Duodenal mucosa (tissue), 2 donors: ENCODE results near the gene PNLIP.

ENCODE experiments used
- H3K27ac ChIP-seq: one replicate; pipeline ENCODE4 v1.7.0; 2013; ENCODE audit warnings: low read depth, low read length
- H3K27me3 ChIP-seq, 2 donors: one replicate each; pipeline ENCODE4 v1.7.0; 2013; ENCODE audit warnings: low read length in 2 of 2, control low read depth in 1 of 2; ENCODE audit not compliant: insufficient read depth in 2 of 2, control insufficient read depth in 1 of 2
- H3K36me3 ChIP-seq, 2 donors: one replicate each; pipeline ENCODE4 v1.7.0; 2013; ENCODE audit warnings: low read length in 2 of 2, control low read depth in 1 of 2; ENCODE audit not compliant: insufficient read depth in 2 of 2, control insufficient read depth in 1 of 2
- H3K4me1 ChIP-seq, 2 donors: one replicate each; pipeline ENCODE4 v1.7.0; 2013; ENCODE audit warnings: low read length in 2 of 2, control low read depth in 1 of 2; ENCODE audit not compliant: insufficient read depth in 2 of 2, control insufficient read depth in 1 of 2
- H3K4me3 ChIP-seq, 2 donors: one replicate each; pipeline ENCODE4 v1.7.0; 2013; ENCODE audit warnings: low read length in 2 of 2, low read depth in 1 of 2
- H3K9ac ChIP-seq, 2 donors: one replicate each; pipeline ENCODE4 v1.7.0; 2013; ENCODE audit warnings: low read length in 2 of 2, low read depth in 1 of 2
- H3K9me3 ChIP-seq, 2 donors: one replicate each; pipeline ENCODE4 v1.7.0; 2013; ENCODE audit warnings: low read length in 2 of 2, control low read depth in 1 of 2; ENCODE audit not compliant: control insufficient read depth in 1 of 2

Gene PNLIP

DNA sequence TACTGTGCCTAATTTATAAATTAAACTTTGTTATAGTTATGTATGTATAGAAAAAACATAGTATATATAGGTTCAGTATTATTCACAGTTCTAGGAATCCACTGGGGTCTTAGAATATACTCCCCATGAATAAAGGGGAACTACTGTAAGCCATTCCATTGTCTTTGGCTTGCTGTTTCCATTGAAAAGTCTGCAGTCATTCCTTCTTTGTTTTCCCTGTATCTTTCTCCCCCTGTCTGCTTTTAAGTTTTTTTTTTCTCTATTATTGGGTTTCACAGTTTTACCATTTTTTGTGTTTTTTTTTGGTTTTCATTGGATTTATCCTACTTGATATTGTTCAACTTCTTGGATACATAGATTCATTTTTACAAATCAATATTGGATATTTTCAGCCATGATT is 6.7 kb upstream of the PNLIP start:
- Histone ChIP-seq H3K36me3 (no peaks in the 10 kb centered on the region), H3K4me1 (no peaks in the 10 kb centered on the region), H3K4me3 (no peak overlapping the region), H3K9me3 (peaks cover 0 to 6% of the 10 kb centered on the region in 2 donors), H3K9ac (no peak overlapping the region), H3K27me3 (no peaks in the 10 kb centered on the region), H3K27ac (no peak overlapping the region)

DNA sequence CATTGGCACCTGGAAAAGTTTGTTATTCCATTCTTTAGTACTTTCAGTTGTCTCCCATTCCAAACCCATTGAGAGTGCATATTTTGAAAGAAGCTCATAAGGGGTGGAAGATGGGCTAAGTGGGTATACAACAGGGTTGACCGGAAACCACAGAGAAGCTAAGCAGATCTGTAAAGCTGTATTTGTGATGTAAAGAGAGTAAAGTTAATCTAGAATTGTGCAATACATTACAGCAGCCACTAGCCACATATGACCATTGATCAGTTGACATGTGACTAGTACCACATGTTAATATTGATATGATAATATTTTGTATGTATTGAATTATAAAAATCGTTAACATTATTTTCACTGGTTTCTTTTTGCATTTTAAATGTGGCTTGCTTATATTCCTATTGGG is 4.9 kb upstream of the PNLIP start:
- Histone ChIP-seq H3K4me1 (no peaks in the 10 kb centered on the region), H3K36me3 (no peaks in the 10 kb centered on the region), H3K27me3 (no peaks in the 10 kb centered on the region), H3K9me3 (peaks cover 0 to 6% of the 10 kb centered on the region in 2 donors), H3K9ac (no peak overlapping the region), H3K4me3 (no peak overlapping the region), H3K27ac (no peak overlapping the region)

GRCh38 chr10:116542007-116542677 is 3.6 kb upstream of the PNLIP start:
- H3K4me3 ChIP-seq: no peak overlapping the region
- H3K4me1 ChIP-seq: no peaks in the 10 kb centered on the region
- no peaks in the 10 kb centered on the region for H3K27me3 ChIP-seq
- no peaks in the 10 kb centered on the region for H3K36me3 ChIP-seq
- H3K9me3 ChIP-seq: peaks cover 0 to 6% of the 10 kb centered on the region in 2 donors
- H3K9ac ChIP-seq: no peak overlapping the region
- no peak overlapping the region for H3K27ac ChIP-seq

GRCh38 chr10:116545122-116545521 is 609 bp upstream of the PNLIP start:
- Histone ChIP-seq H3K9me3 (no peaks in the 10 kb centered on the region), H3K36me3 (no peaks in the 10 kb centered on the region), H3K9ac (no peak overlapping the region), H3K27ac (no peak overlapping the region), H3K27me3 (no peaks in the 10 kb centered on the region), H3K4me3 (no peak overlapping the region), H3K4me1 (no peaks in the 10 kb centered on the region)

GRCh38 chr10:116548301-116548700 is 2.6 kb downstream of the PNLIP start:
- H3K9me3 ChIP-seq: no peaks in the 10 kb centered on the region
- H3K4me3 ChIP-seq: no peak overlapping the region
- H3K9ac ChIP-seq: no peak overlapping the region
- no peaks in the 10 kb centered on the region for H3K4me1 ChIP-seq
- no peaks in the 10 kb centered on the region for H3K27me3 ChIP-seq
- no peaks in the 10 kb centered on the region for H3K36me3 ChIP-seq
- H3K27ac ChIP-seq: no peak overlapping the region

- no peaks in the 10 kb centered on the region for H3K9me3 ChIP-seq
- H3K36me3 ChIP-seq: no peaks in the 10 kb centered on the region
- H3K4me1 ChIP-seq: no peaks in the 10 kb centered on the region
These were observed 7.7 kb downstream of the PNLIP start for GRCh38 chr10:116553378-116553980.

DNA sequence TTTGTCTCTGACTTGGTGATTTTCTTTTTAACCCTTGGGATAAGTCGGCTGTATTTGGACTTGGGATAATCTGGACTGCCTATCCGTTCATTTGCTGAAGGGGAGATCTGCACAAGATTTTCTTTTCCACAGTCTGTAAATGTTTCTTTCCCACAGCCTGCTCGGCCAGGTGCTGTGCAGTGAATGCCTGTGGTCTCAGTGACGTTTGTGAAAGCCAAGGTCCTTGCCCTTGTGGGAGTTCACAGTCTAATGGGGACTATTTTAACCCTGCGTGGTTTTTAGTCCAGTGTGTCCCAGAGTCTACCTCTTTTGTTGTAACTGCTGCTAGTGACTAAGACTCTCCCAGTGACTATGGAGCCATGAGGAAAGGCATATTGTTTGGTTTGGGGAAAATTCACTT is 8.9 kb downstream of the PNLIP start:
- no peak overlapping the region for H3K9ac ChIP-seq
- H3K27ac ChIP-seq: no peak overlapping the region
- H3K4me1 ChIP-seq: no peaks in the 10 kb centered on the region
- no peaks in the 10 kb centered on the region for H3K9me3 ChIP-seq
- H3K4me3 ChIP-seq: no peak overlapping the region
- no peaks in the 10 kb centered on the region for H3K27me3 ChIP-seq
- H3K36me3 ChIP-seq: no peaks in the 10 kb centered on the region

More at GRCh38 chr10:116553378-116553980, 7.7 kb downstream of the PNLIP start:
- Histone ChIP-seq H3K4me3 (no peak overlapping the region), H3K27me3 (no peaks in the 10 kb centered on the region), H3K27ac (no peak overlapping the region), H3K9ac (no peak overlapping the region)

- H3K4me1 ChIP-seq: no peaks in the 10 kb centered on the region
- no peaks in the 10 kb centered on the region for H3K36me3 ChIP-seq
- H3K27ac ChIP-seq: no peak overlapping the region
- H3K4me3 ChIP-seq: no peak overlapping the region
- H3K9me3 ChIP-seq: no peaks in the 10 kb centered on the region
- H3K9ac ChIP-seq: no peak overlapping the region
- H3K27me3 ChIP-seq: no peaks in the 10 kb centered on the region
These were observed 10.1 kb downstream of the PNLIP start for GRCh38 chr10:116555880-116556279.

DNA sequence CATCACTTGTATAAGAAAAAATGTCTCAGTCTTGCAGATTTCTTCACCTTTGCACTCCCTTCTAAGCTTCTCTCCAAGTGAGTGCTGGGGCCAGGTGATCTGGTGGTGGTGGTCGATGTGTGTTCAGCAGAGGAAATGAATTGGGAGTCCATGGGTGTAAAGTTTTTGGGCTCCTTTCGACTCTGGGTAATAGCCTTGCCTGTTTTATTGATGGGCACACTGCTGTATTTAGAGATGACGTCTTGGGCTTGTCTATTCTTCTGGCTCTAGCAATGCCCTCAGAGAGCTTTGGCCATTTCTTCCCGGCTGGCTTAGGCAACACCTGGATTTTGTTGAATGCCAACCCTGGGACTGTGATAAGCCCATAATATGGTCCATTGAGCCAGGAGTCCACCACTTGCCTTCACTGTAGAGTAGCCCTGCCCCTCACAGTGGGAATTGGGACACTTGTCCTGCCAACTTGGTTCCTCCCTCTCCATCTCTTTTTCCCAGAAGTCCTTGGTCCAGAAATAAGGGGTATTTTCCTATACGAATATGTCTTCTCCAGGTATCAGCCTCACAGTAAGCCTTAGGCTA is 11.7 kb downstream of the PNLIP start:
- no peaks in the 10 kb centered on the region for H3K27me3 ChIP-seq
- H3K27ac ChIP-seq: no peak overlapping the region
- H3K9ac ChIP-seq: no peak overlapping the region
- H3K36me3 ChIP-seq: no peaks in the 10 kb centered on the region
- H3K4me3 ChIP-seq: no peak overlapping the region
- H3K9me3 ChIP-seq: no peaks in the 10 kb centered on the region
- no peaks in the 10 kb centered on the region for H3K4me1 ChIP-seq

- H3K4me1 ChIP-seq: no peaks in the 10 kb centered on the region
- H3K27ac ChIP-seq: no peak overlapping the region
- no peaks in the 10 kb centered on the region for H3K27me3 ChIP-seq
- H3K36me3 ChIP-seq: no peaks in the 10 kb centered on the region
- no peak overlapping the region for H3K4me3 ChIP-seq
- no peaks in the 10 kb centered on the region for H3K9me3 ChIP-seq
- H3K9ac ChIP-seq: no peak overlapping the region
These were observed 19.8 kb downstream of the PNLIP start for GRCh38 chr10:116565534-116565933.
